K562 (cell line): ENCODE data around the gene IGFBPL1. TPM values are rescaled to one million over a fixed set of nuclear protein-coding genes. Genes with fewer than 3 reads are reported as not detected.

Source experiments
- KAT7 ChIP-seq: sonication (generic); formaldehyde crosslinking; IDR thresholded peaks from 2 replicates; pipeline ENCODE4 v1.8.0; 2022; ENCODE audit warnings: missing genetic modification reagents, mild to moderate bottlenecking, borderline replicate concordance
- RBM39 ChIP-seq: fragments of 200-400 bp; formaldehyde crosslinking; optimal IDR thresholded peaks from 2 replicates; pipeline ENCODE3; 2018; ENCODE audit warnings: low read depth, low read length
- polyA plus RNA-seq, 8 experiments: library from polyadenylated mRNA; depleted of rRNA in 4 of 8; stranded (reverse) in 5 of 8; unstranded in 3 of 8; fragments of >200 nt; fragmentation: Nextera tagmentation in 2 of 8; fragmentation: Illumina TruSeq in 1 of 8; extraction: Ambion mirVana in 2 of 8; extraction: Trizol in 1 of 8; gene quantifications; 2 replicates each; pipeline versions ENCODE4 v1.2.1 to v1.2.3, GENCODE V29; 2011 to 2014; ENCODE audit warnings: inconsistent platforms in 1 of 8, missing spikeins in 1 of 8
- total RNA-seq, 7 experiments: library from RNA; depleted of rRNA in 6 of 7; stranded (reverse); fragments of >200 nt in 6 of 7; fragmentation: Illumina TruSeq in 2 of 7; extraction: Trizol in 2 of 7; gene quantifications; 2 replicates each; pipeline versions ENCODE4 v1.2.1 to v1.2.3, GENCODE V29; 2011 to 2021; ENCODE audit warnings: low replicate concordance in 1 of 7
- TF ChIP-seq, protein P1 (sequence below), 2 experiments: fragments of 450-650 bp; IDR thresholded peaks; 2 replicates each; pipeline ENCODE4 v1.6.1; 2016; ENCODE audit warnings: mild to moderate bottlenecking in 2 of 2, borderline replicate concordance in 1 of 2, low read depth in 1 of 2, moderate library complexity in 1 of 2

Gene IGFBPL1
- total and polyA plus RNA-seq, 9 of the 15 experiments (the other 6 are each of a cell fraction or from before 2014, with no cell fraction given): not detected

DNA sequence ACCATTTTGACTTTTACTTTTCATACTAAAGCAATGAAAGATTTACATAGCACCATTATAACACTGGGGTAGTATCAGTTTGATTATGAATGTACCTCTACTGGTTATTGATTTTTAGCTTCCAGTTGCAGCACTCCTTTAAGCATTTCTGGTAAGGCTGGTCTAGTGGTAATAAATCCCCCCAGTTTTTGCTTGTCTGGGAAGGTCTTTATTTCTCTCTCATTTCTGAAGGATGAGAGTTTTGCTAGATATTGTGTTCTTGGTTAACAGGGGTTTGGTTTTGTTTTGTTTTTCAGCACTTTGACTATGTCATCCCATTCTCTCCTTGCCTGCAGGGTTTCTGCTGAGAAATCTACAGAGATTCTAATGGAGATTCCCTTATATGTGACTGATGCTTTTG is 26.9 kb upstream of the IGFBPL1 start (continued):
- TF ChIP-seq, protein P1, sequence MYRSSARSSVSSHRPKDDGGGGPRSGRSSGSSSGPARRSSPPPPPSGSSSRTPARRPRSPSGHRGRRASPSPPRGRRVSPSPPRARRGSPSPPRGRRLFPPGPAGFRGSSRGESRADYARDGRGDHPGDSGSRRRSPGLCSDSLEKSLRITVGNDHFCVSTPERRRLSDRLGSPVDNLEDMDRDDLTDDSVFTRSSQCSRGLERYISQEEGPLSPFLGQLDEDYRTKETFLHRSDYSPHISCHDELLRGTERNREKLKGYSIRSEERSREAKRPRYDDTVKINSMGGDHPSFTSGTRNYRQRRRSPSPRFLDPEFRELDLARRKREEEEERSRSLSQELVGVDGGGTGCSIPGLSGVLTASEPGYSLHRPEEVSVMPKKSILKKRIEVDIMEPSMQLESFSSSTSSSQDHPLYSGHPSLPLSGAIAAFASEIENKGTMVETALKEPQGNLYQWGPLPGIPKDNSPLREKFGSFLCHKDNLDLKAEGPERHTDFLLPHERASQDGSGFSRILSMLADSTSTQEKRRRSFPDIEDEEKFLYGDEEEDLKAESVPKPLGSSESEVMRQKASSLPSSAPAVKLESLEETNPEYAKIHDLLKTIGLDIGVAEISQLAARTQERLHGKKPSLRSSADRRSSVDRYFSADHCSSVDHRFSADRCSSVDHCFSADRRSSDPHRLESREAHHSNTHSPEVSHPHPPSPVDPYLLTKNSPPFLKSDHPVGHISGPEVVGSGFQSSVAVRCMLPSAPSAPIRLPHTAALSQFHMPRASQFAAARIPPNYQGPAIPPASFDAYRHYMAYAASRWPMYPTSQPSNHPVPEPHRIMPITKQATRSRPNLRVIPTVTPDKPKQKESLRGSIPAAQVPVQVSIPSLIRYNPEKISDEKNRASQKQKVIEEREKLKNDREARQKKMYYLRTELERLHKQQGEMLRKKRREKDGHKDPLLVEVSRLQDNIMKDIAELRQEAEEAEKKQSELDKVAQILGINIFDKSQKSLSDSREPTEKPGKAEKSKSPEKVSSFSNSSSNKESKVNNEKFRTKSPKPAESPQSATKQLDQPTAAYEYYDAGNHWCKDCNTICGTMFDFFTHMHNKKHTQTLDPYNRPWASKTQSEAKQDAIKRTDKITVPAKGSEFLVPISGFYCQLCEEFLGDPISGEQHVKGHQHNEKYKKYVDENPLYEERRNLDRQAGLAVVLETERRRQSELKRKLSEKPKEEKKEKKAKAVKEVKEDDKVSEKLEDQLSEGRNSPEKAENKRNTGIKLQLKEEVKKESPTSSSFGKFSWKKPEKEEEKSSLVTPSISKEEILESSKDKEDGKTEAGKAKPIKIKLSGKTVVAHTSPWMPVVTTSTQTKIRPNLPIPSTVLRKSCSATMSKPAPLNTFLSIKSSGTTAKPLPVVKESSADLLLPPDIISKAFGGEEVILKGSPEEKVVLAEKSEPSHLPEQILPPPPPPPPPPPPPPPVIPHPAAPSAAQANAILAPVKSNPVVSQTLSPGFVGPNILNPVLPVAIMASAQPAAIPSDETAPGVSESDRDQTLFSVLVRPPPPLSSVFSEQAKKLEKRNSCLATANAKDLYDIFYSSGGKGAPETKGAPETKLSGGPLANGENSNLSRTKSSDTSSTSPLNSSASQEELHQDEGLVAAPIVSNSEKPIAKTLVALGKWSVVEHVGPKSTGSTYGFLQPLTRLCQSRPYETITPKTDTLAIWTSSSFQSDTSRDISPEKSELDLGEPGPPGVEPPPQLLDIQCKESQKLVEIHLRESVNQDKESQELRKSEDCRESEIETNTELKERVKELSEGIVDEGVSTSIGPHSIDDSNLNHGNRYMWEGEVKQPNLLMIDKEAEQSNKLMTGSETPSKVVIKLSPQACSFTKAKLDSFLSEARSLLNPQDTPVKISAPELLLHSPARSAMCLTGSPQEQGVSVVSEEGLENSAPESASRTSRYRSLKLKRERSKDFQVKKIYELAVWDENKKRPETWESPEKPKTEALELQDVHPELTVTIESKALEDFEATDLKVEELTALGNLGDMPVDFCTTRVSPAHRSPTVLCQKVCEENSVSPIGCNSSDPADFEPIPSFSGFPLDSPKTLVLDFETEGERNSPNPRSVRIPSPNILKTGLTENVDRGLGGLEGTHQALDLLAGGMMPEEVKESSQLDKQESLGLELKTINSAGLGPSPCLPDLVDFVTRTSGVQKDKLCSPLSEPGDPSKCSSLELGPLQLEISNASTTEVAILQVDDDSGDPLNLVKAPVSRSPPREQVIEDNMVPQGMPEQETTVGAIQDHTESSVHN (IDR thresholded peaks at IDR 0.05; ENCODE audit: borderline replicate concordance in 1 of 2, low read depth in 1 of 2): no peak
- no peak for TF ChIP-seq KAT7 (CRISPR knock-in tag)
- no peak for TF ChIP-seq RBM39
